Measurements from ENCODE around the gene PTPRK. TPM values are rescaled to one million over a fixed set of nuclear protein-coding genes. Genes with fewer than 3 reads are reported as not detected.

Gene PTPRK
- total RNA-seq, 4 donors from 2014 or later, result 20.0 to 64.2 (median 36.6) TPM

- no peak for DNase-seq
- H3K27me3 ChIP-seq, result no peaks in the 10 kb centered on the region
- no peak overlapping the region for H3K27ac ChIP-seq
- no peaks in the 10 kb centered on the region for H3K36me3 ChIP-seq
- no peak overlapping the region for H3K4me3 ChIP-seq
- no peaks in the 10 kb centered on the region for H3K9me3 ChIP-seq
- H3K4me1 ChIP-seq, result no peaks in the 10 kb centered on the region
- TF ChIP-seq POLR2A (IDR thresholded peaks at IDR 0.05), result no peak
- no peak for TF ChIP-seq CTCF (IDR thresholded peaks at IDR 0.05)
- intact Hi-C loops (cut with DNase I; ENCODE audit: low total_unique reads), result no loop called here
These were observed 548.4 kb downstream of the PTPRK start for GRCh38 chr6:127971945-127972391.

GRCh38 chr6:127971386-127971785 is 549.0 kb downstream of the PTPRK start:
- TF ChIP-seq CTCF (IDR thresholded peaks at IDR 0.05), result no peak
- no peak for TF ChIP-seq POLR2A (IDR thresholded peaks at IDR 0.05)
- Histone ChIP-seq H3K27ac (no peak overlapping the region), H3K27me3 (no peaks in the 10 kb centered on the region), H3K4me1 (no peaks in the 10 kb centered on the region), H3K4me3 (no peak overlapping the region), H3K9me3 (no peaks in the 10 kb centered on the region), H3K36me3 (no peaks in the 10 kb centered on the region)
- intact Hi-C loops (cut with DNase I; ENCODE audit: low total_unique reads), result no loop called here
- no peak for DNase-seq

- H3K36me3 ChIP-seq, result no peaks in the 10 kb centered on the region
- H3K9me3 ChIP-seq, result no peaks in the 10 kb centered on the region
- DNase-seq, result no peak
- H3K4me1 ChIP-seq, result no peaks in the 10 kb centered on the region
- TF ChIP-seq POLR2A (IDR thresholded peaks at IDR 0.05) (no peak), CTCF (IDR thresholded peaks at IDR 0.05) (no peak)
- intact Hi-C loops (cut with DNase I; ENCODE audit: low total_unique reads), result no loop called here
- no peak overlapping the region for H3K4me3 ChIP-seq
- no peak overlapping the region for H3K27ac ChIP-seq
- H3K27me3 ChIP-seq, result no peaks in the 10 kb centered on the region
These were observed 550.7 kb downstream of the PTPRK start for GRCh38 chr6:127969701-127970100.

GRCh38 chr6:127968394-127968793 is 552.0 kb downstream of the PTPRK start:
- Histone ChIP-seq H3K4me3 (no peak overlapping the region), H3K27ac (no peak overlapping the region), H3K27me3 (no peaks in the 10 kb centered on the region), H3K4me1 (no peaks in the 10 kb centered on the region), H3K9me3 (no peaks in the 10 kb centered on the region), H3K36me3 (no peaks in the 10 kb centered on the region)
- intact Hi-C loops (cut with DNase I; ENCODE audit: low total_unique reads), result no loop called here
- TF ChIP-seq POLR2A (IDR thresholded peaks at IDR 0.05), result no peak
- no peak for DNase-seq

GRCh38 chr6:127967708-127968107 is 552.7 kb downstream of the PTPRK start:
- Histone ChIP-seq H3K9me3 (no peaks in the 10 kb centered on the region), H3K27me3 (no peaks in the 10 kb centered on the region), H3K4me1 (no peaks in the 10 kb centered on the region), H3K36me3 (no peaks in the 10 kb centered on the region), H3K27ac (no peak overlapping the region), H3K4me3 (no peak overlapping the region)
- intact Hi-C loops (cut with DNase I; ENCODE audit: low total_unique reads), result no loop called here
- DNase-seq, result no peak
- TF ChIP-seq CTCF (IDR thresholded peaks at IDR 0.05), result no peak
- no peak for TF ChIP-seq POLR2A (IDR thresholded peaks at IDR 0.05)

- Histone ChIP-seq H3K27me3 (no peaks in the 10 kb centered on the region), H3K4me3 (no peak overlapping the region), H3K9me3 (no peaks in the 10 kb centered on the region), H3K27ac (no peak overlapping the region), H3K36me3 (no peaks in the 10 kb centered on the region), H3K4me1 (no peaks in the 10 kb centered on the region)
- DNase-seq, result no peak
- intact Hi-C loops (cut with DNase I; ENCODE audit: low total_unique reads), result no loop called here
- TF ChIP-seq CTCF (IDR thresholded peaks at IDR 0.05), result no peak
These were observed 553.8 kb downstream of the PTPRK start for GRCh38 chr6:127966616-127967015.
